HUES6 (cell line): ENCODE measurements around the gene PSMD13.

Experiments used
- H3K27ac ChIP-seq: 2 replicates; pipeline ENCODE4 v1.7.0; 2013; ENCODE audit warnings: low read depth, mild to moderate bottlenecking, low read length, inconsistent platforms
- H3K27me3 ChIP-seq: 2 replicates; pipeline ENCODE4 v1.6.1; 2013; ENCODE audit warnings: low read length; ENCODE audit not compliant: control insufficient read depth, insufficient read depth
- H3K36me3 ChIP-seq: 2 replicates; pipeline ENCODE4 v1.6.1; 2013; ENCODE audit warnings: low read length; ENCODE audit not compliant: control insufficient read depth, insufficient read depth
- H3K4me1 ChIP-seq: 2 replicates; pipeline ENCODE4 v1.6.1; 2013; ENCODE audit warnings: low read length; ENCODE audit not compliant: control insufficient read depth, insufficient read depth
- H3K4me3 ChIP-seq: 2 replicates; pipeline ENCODE4 v1.5.1; 2013; ENCODE audit warnings: low read depth, low read length
- H3K9ac ChIP-seq: one replicate; pipeline ENCODE4 v1.6.1; 2013; ENCODE audit warnings: mild to moderate bottlenecking, low read length
- H3K9me3 ChIP-seq: 2 replicates; pipeline ENCODE4 v1.6.1; 2013; ENCODE audit warnings: low read depth, low read length; ENCODE audit not compliant: control insufficient read depth, insufficient read depth

The PSMD13 gene

DNA sequence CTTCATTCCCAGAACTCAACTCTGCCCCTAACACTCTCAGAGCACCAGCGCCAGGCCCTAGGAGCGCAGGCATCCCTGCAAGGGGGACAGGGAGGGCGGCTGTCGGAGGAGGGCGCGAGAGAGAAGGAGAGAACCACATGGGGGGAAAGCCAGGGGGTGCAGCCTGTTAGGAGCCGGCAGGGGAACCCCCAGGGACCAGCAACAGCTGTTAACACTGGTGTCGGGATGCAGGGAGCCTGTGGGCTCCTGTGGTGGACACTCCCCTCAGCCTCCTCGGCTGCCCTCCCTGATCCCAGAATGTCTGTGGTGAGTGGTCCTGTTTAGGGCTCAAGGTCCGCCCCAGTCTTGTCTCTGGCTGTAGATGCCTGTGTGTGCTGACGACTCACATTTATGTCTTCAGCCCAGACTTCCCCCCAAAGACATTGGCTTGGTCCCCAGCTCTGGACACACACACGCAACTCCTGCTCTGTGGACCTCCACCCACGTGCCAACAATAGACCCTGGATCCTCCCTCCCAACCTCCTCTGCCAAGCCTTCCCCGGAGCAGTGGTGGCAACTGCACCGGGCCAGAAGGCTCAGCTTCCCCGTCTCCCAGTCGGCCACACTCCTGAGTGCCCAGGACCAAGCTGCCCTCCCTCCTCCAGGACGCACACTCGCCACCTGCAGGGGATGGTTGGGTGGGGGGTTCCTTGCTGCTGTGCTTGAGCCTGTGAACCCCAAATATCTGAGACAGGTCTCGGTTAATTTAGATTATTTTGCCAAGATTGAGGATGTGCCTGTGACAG is 63.4 kb downstream of the PSMD13 start:
- no peaks in the 10 kb centered on the region for H3K27me3 ChIP-seq
- peaks cover 30% of the 10 kb centered on the region for H3K4me1 ChIP-seq
- H3K36me3 ChIP-seq, result 0 out of 2 replicates have a peak, but pooled peaks cover 5% of the 10 kb centered on the region

More for the DNA sequence above, 63.4 kb downstream of the PSMD13 start:
- Histone ChIP-seq H3K4me3 (no peak overlapping the region), H3K9ac (no peak overlapping the region), H3K9me3 (no peaks in the 10 kb centered on the region), H3K27ac (no peak overlapping the region)
